Mononuclear cell (primary cell): Measurements from ENCODE around the gene KRTAP4-4. TPM values are rescaled to one million over a fixed set of nuclear protein-coding genes. Genes with fewer than 3 reads are reported as not detected.
"Not testable (repeated sequence)": the region's sequence is repeated elsewhere in the genome, so short reads cannot be mapped to it uniquely, and the experiment has no call there.

Source experiments
- H3K27me3 ChIP-seq: 2 replicates; pipeline ENCODE4 v1.6.0; 2011; ENCODE audit warnings: low read length, control low read depth; ENCODE audit not compliant: insufficient read depth
- H3K4me1 ChIP-seq: 2 replicates; pipeline ENCODE4 v1.5.1; 2011; ENCODE audit warnings: mild to moderate bottlenecking, low read length, control low read depth; ENCODE audit not compliant: insufficient read depth
- H3K4me3 ChIP-seq: 2 replicates; pipeline ENCODE4 v1.5.1; 2011; ENCODE audit warnings: mild to moderate bottlenecking, low read length, moderate library complexity
- H3K9me3 ChIP-seq: 2 replicates; pipeline ENCODE4 v1.5.1; 2011; ENCODE audit warnings: low read depth, mild to moderate bottlenecking, control low read depth, low read length
- total RNA-seq: library from RNA; depleted of rRNA; stranded (reverse); fragments of >200 nt; gene quantifications from one replicate; pipeline ENCODE4 v1.2.3, GENCODE V29; 2012

The KRTAP4-4 gene
- total RNA-seq, 1 donor: not detected

- Histone ChIP-seq H3K4me1 (no peaks in the 10 kb centered on the region), H3K9me3 (no peaks in the 10 kb centered on the region), H3K27me3 (no peaks in the 10 kb centered on the region), H3K4me3 (no peak overlapping the region)
Observed at GRCh38 chr17:41133880-41134735, 26.4 kb downstream of the KRTAP4-4 start.

GRCh38 chr17:41131979-41132378 lies 28.6 kb downstream of the KRTAP4-4 start:
- no peaks in the 10 kb centered on the region for H3K9me3 ChIP-seq
- no peaks in the 10 kb centered on the region for H3K4me1 ChIP-seq
- H3K4me3 ChIP-seq: no peak overlapping the region
- H3K27me3 ChIP-seq: no peaks in the 10 kb centered on the region

- peaks cover 6% of the 10 kb centered on the region for H3K4me1 ChIP-seq
- H3K4me3 ChIP-seq: no peak overlapping the region
- H3K27me3 ChIP-seq: no peaks in the 10 kb centered on the region
- no peaks in the 10 kb centered on the region for H3K9me3 ChIP-seq
Observed at GRCh38 chr17:41127371-41127770, 33.2 kb downstream of the KRTAP4-4 start.

- Histone ChIP-seq H3K9me3 (no peaks in the 10 kb centered on the region), H3K27me3 (no peaks in the 10 kb centered on the region), H3K4me1 (peaks cover 6% of the 10 kb centered on the region), H3K4me3 (no peak overlapping the region)
Observed at GRCh38 chr17:41126412-41126811, 34.1 kb downstream of the KRTAP4-4 start.

GRCh38 chr17:41125064-41125463 lies 35.5 kb downstream of the KRTAP4-4 start:
- no peaks in the 10 kb centered on the region for H3K27me3 ChIP-seq
- no peaks in the 10 kb centered on the region for H3K9me3 ChIP-seq
- H3K4me3 ChIP-seq: no peak overlapping the region
- peaks cover 9% of the 10 kb centered on the region for H3K4me1 ChIP-seq

GRCh38 chr17:41123991-41124371 lies 36.6 kb downstream of the KRTAP4-4 start, which contains the start of gene KRTAP4-12:
Gene KRTAP4-12 (minus strand): TSS chr17:41124182. CDS start chr17:41124122, 60 bp downstream.
- H3K9me3 ChIP-seq, H3K27me3 ChIP-seq, H3K4me1 ChIP-seq, H3K4me3 ChIP-seq: not testable (repeated sequence)

- H3K9me3 ChIP-seq, H3K27me3 ChIP-seq, H3K4me3 ChIP-seq: not testable (repeated sequence)
- peaks cover 12% of the 10 kb centered on the region for H3K4me1 ChIP-seq
Observed at GRCh38 chr17:41123292-41123990, 37.1 kb downstream of the KRTAP4-4 start.

GRCh38 chr17:41121742-41122141 lies 38.8 kb downstream of the KRTAP4-4 start:
- Histone ChIP-seq H3K27me3 (no peaks in the 10 kb centered on the region), H3K4me3 (no peak overlapping the region), H3K4me1 (peaks cover 12% of the 10 kb centered on the region), H3K9me3 (no peaks in the 10 kb centered on the region)

- peaks cover 11% of the 10 kb centered on the region for H3K4me1 ChIP-seq
- not testable (repeated sequence) for H3K4me3 ChIP-seq, H3K9me3 ChIP-seq, H3K27me3 ChIP-seq
Observed at GRCh38 chr17:41119696-41120690, 40.6 kb downstream of the KRTAP4-4 start.

GRCh38 chr17:41118721-41119120 lies 41.8 kb downstream of the KRTAP4-4 start:
- Histone ChIP-seq H3K9me3 (no peaks in the 10 kb centered on the region), H3K4me1 (peaks cover 11% of the 10 kb centered on the region), H3K27me3 (peaks cover 3% of the 10 kb centered on the region), H3K4me3 (no peak overlapping the region)

- H3K9me3 ChIP-seq, H3K4me3 ChIP-seq, H3K27me3 ChIP-seq: not testable (repeated sequence)
- peaks cover 11% of the 10 kb centered on the region for H3K4me1 ChIP-seq
Observed at GRCh38 chr17:41117846-41118386, 42.6 kb downstream of the KRTAP4-4 start, which contains the start of gene KRTAP4-11. Gene KRTAP4-11 (minus strand): TSS chr17:41118373. CDS start chr17:41118315, 58 bp downstream.

- Histone ChIP-seq H3K9me3 (peaks cover 6% of the 10 kb centered on the region), H3K4me1 (peaks cover 11% of the 10 kb centered on the region), H3K4me3 (no peak overlapping the region), H3K27me3 (peaks cover 3% of the 10 kb centered on the region)
Observed at GRCh38 chr17:41116297-41116696, 44.3 kb downstream of the KRTAP4-4 start.

GRCh38 chr17:41111151-41111885 lies 49.2 kb downstream of the KRTAP4-4 start:
- H3K4me1 ChIP-seq: peaks cover 8% of the 10 kb centered on the region
- H3K9me3 ChIP-seq: peaks cover 6% of the 10 kb centered on the region
- no peak overlapping the region for H3K4me3 ChIP-seq
- H3K27me3 ChIP-seq: no peaks in the 10 kb centered on the region
